ENCODE measurements around the gene SSX3.
"Not testable (repeated sequence)": the region's sequence is repeated elsewhere in the genome, so short reads cannot be mapped to it uniquely, and the experiment has no call there.

SSX3 gene

GRCh38 chrX:48356315-48357094 lies at the start of gene SSX3:
SSX3 (minus strand) TSS chrX:48356703; CDS start chrX:48355249, 1,454 bp downstream.
- DNase-seq, result not testable (repeated sequence)

- DNase-seq, result peak in 1 of 2 donors; percentile 1
Observed at GRCh38 chrX:48397825-48398224, 41.3 kb upstream of the SSX3 start.

- DNase-seq, result not testable (repeated sequence)
Observed at GRCh38 chrX:48396931-48397330, 40.4 kb upstream of the SSX3 start.

- DNase-seq, result not testable (repeated sequence)
Observed at GRCh38 chrX:48383239-48383638, 26.7 kb upstream of the SSX3 start, which contains the start of gene SSX4. SSX4 (plus strand) TSS chrX:48383539; CDS start chrX:48384054, 515 bp downstream.

GRCh38 chrX:48370408-48370807 lies 13.9 kb upstream of the SSX3 start:
- not testable (repeated sequence) for DNase-seq

- not testable (repeated sequence) for DNase-seq
Observed at GRCh38 chrX:48367717-48368408, 11.4 kb upstream of the SSX3 start.

- DNase-seq, result not testable (repeated sequence)
Observed at GRCh38 chrX:48359281-48359680, 2.8 kb upstream of the SSX3 start.

- DNase-seq, result no peak
Observed at GRCh38 chrX:48357681-48358080, 1.2 kb upstream of the SSX3 start.

GRCh38 chrX:48346059-48346458 lies 10.4 kb downstream of the SSX3 start:
- DNase-seq, result not testable (repeated sequence)

- DNase-seq, result not testable (repeated sequence)
Observed at GRCh38 chrX:48313996-48314395, 42.5 kb downstream of the SSX3 start.

GRCh38 chrX:48306175-48306574 lies 50.3 kb downstream of the SSX3 start:
- no peak for DNase-seq
